HEK293 (cell line): ENCODE measurements around the gene IKZF4.

Source experiments
- AEBP2 ChIP-seq: fragments of 450-650 bp; formaldehyde crosslinking; IDR thresholded peaks from 2 replicates; pipeline ENCODE4 v1.5.1; 2016; ENCODE audit warnings: missing biosample characterization, missing genetic modification characterization, borderline replicate concordance
- BCL11B ChIP-seq: fragments of 450-650 bp; formaldehyde crosslinking; IDR thresholded peaks from 2 replicates; pipeline ENCODE4 v1.5.1; 2016; ENCODE audit warnings: low read depth, missing biosample characterization, missing genetic modification characterization
- FEZF1 ChIP-seq: fragments of 450-650 bp; formaldehyde crosslinking; IDR thresholded peaks from 2 replicates; pipeline ENCODE4 v1.5.1; 2016; ENCODE audit warnings: missing biosample characterization, missing genetic modification characterization
- GLI2 ChIP-seq: fragments of 450-650 bp; formaldehyde crosslinking; IDR thresholded peaks from 2 replicates; pipeline ENCODE4; 2017; ENCODE audit warnings: missing biosample characterization, missing genetic modification characterization, low read depth, borderline replicate concordance
- HOXA7 ChIP-seq: sonication (generic); formaldehyde crosslinking; IDR thresholded peaks from 2 replicates; pipeline ENCODE4 v1.8.1; 2022; ENCODE audit warnings: missing genetic modification reagents, borderline replicate concordance
- HOXC10 ChIP-seq: sonication (generic); formaldehyde crosslinking; IDR thresholded peaks from 2 replicates; pipeline ENCODE4 v1.8.1; 2023; ENCODE audit warnings: mild to moderate bottlenecking, missing genetic modification reagents
- KLF10 ChIP-seq: fragments of 450-650 bp; IDR thresholded peaks from 2 replicates; pipeline ENCODE4 v1.5.1; 2018; ENCODE audit warnings: missing biosample characterization, mild to moderate bottlenecking, missing genetic modification characterization
- PRDM1 ChIP-seq: fragments of 450-650 bp; formaldehyde crosslinking; IDR thresholded peaks from 2 replicates; pipeline ENCODE4; 2016; ENCODE audit warnings: missing biosample characterization, missing genetic modification characterization
- RBAK ChIP-seq: fragments of 450-650 bp; formaldehyde crosslinking; IDR thresholded peaks from 2 replicates; pipeline ENCODE4 v1.5.1; 2016; ENCODE audit warnings: missing biosample characterization, missing genetic modification characterization
- WT1 ChIP-seq: fragments of 450-650 bp; formaldehyde crosslinking; IDR thresholded peaks from 2 replicates; pipeline ENCODE4 v1.5.1; 2016; ENCODE audit warnings: missing biosample characterization, missing genetic modification characterization
- ZNF112 ChIP-seq: fragments of 450-650 bp; formaldehyde crosslinking; IDR thresholded peaks from 2 replicates; pipeline ENCODE4 v1.5.0; 2017; ENCODE audit warnings: missing biosample characterization, missing genetic modification characterization
- ZNF114 ChIP-seq: fragments of 450-650 bp; formaldehyde crosslinking; IDR thresholded peaks from 2 replicates; pipeline ENCODE4 v1.5.0; 2017; ENCODE audit warnings: missing biosample characterization, missing genetic modification characterization
- ZNF121 ChIP-seq: fragments of 450-650 bp; formaldehyde crosslinking; IDR thresholded peaks from 2 replicates; pipeline ENCODE4 v1.5.1; 2016; ENCODE audit warnings: missing biosample characterization, missing genetic modification characterization
- ZNF155 ChIP-seq: fragments of 450-650 bp; formaldehyde crosslinking; IDR thresholded peaks from 2 replicates; pipeline ENCODE4 v1.5.1; 2016; ENCODE audit warnings: missing biosample characterization, missing genetic modification characterization
- ZNF18 ChIP-seq: fragments of 450-650 bp; formaldehyde crosslinking; IDR thresholded peaks from 2 replicates; pipeline ENCODE4 v1.5.1; 2016; ENCODE audit warnings: missing biosample characterization, missing genetic modification characterization
- ZNF214 ChIP-seq: fragments of 450-650 bp; formaldehyde crosslinking; IDR thresholded peaks from 2 replicates; pipeline ENCODE4 v1.5.1; 2017; ENCODE audit warnings: missing biosample characterization, mild to moderate bottlenecking, missing genetic modification characterization, borderline replicate concordance
- ZNF274 ChIP-seq, 2 experiments: fragments of 200-500 bp in 1 of 2; fragments of 450-650 bp in 1 of 2; sonication (Bioruptor generic) in 1 of 2; formaldehyde crosslinking in 1 of 2; IDR thresholded peaks; 2 replicates each; pipeline versions ENCODE4 v1.5.1 to v1.6.1; 2014 to 2016; ENCODE audit warnings: borderline replicate concordance in 1 of 2, inconsistent platforms in 1 of 2, low read length in 1 of 2, missing biosample characterization in 1 of 2, missing genetic modification characterization in 1 of 2
- ZNF366 ChIP-seq: fragments of 450-650 bp; formaldehyde crosslinking; conservative IDR thresholded peaks from 2 replicates; pipeline ENCODE4 v1.5.1; 2016; ENCODE audit warnings: missing biosample characterization, missing genetic modification characterization
- ZNF391 ChIP-seq: fragments of 450-650 bp; formaldehyde crosslinking; IDR thresholded peaks from 2 replicates; pipeline ENCODE4 v1.5.1; 2016; ENCODE audit warnings: low read depth, missing biosample characterization, missing genetic modification characterization, borderline replicate concordance
- ZNF423 ChIP-seq: fragments of 450-650 bp; formaldehyde crosslinking; IDR thresholded peaks from 2 replicates; pipeline ENCODE4 v1.5.1; 2016; ENCODE audit warnings: missing biosample characterization, missing genetic modification characterization
- ZNF561 ChIP-seq: fragments of 450-650 bp; IDR thresholded peaks from 2 replicates; pipeline ENCODE4 v1.5.1; 2018; ENCODE audit warnings: missing biosample characterization, missing genetic modification characterization, borderline replicate concordance
- ZNF670 ChIP-seq: fragments of 450-650 bp; formaldehyde crosslinking; IDR thresholded peaks from 2 replicates; pipeline ENCODE4 v1.5.1; 2016; ENCODE audit warnings: missing biosample characterization, missing genetic modification characterization, low read depth
- ZNF768 ChIP-seq: fragments of 450-650 bp; formaldehyde crosslinking; IDR thresholded peaks from 2 replicates; pipeline ENCODE4 v1.5.1; 2018; ENCODE audit warnings: missing biosample characterization, mild to moderate bottlenecking, missing genetic modification characterization
- ZNF792 ChIP-seq: fragments of 450-650 bp; formaldehyde crosslinking; IDR thresholded peaks from 2 replicates; pipeline ENCODE4 v1.5.1; 2016; ENCODE audit warnings: missing biosample characterization, missing genetic modification characterization
- TF ChIP-seq, protein P1 (sequence below): fragments of 450-650 bp; formaldehyde crosslinking; IDR thresholded peaks from 2 replicates; pipeline ENCODE4 v1.5.1; 2016; ENCODE audit warnings: missing biosample characterization, missing genetic modification characterization
- TF ChIP-seq, protein P2 (sequence below): fragments of 450-650 bp; formaldehyde crosslinking; IDR thresholded peaks from 2 replicates; pipeline ENCODE4 v1.5.1; 2016; ENCODE audit warnings: missing biosample characterization, missing genetic modification characterization
- TF ChIP-seq, protein P3 (sequence below): fragments of 450-650 bp; formaldehyde crosslinking; IDR thresholded peaks from 2 replicates; pipeline ENCODE4 v1.5.1; 2016; ENCODE audit warnings: missing biosample characterization, missing genetic modification characterization
- TF ChIP-seq, protein P4 (sequence below): fragments of 450-650 bp; formaldehyde crosslinking; IDR thresholded peaks from 2 replicates; pipeline ENCODE4 v1.5.1; 2017; ENCODE audit warnings: missing biosample characterization, mild to moderate bottlenecking, missing genetic modification characterization, moderate library complexity

The IKZF4 gene

DNA sequence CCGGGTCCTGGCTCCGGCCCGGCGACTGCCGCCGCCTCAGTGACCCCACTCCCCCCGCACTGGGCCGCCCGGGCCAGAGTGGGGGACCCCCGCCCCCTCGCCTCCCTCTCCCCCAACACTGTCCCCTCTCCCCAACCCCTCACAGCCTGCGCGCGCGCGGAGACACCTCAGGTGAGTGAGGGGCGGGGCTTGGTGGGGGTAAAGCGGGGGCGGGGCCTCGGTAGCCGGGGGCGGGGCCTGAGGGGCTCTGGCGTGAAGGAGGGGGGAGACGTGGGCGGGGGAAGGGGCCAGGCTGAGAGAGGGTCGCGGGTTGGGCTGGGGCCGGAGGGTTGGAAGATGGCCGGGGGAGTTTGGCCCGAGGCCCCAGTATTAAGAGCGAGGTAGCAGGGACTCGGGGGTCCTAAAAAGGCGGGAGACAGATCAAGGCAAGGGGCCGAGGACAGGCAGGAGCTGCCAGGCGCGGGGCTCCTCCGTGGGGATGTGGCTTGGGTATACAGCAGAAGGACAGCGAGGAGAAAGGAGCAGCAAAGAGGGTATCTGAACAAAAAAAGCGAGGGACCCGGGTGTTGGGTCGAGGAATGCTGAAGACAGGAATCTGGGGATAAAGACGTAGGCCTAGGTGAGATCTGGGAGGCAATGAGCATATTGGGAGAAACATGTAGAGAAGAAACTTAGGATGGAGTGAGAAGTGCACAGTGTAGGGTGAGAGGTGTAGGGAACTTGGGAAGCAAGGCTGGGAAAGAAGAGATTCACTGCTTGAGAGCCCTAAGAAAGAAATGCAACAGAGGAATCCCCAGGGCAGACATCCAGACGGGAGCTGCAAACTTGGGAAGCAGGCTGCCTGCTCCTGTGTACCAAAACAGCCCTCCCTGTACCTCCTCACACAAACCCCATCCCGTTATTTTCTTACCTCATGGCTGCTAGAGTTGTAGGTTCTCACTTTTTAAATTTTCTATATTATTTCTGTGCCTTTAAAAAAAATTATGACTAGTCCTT lies 13.0 kb upstream of the IKZF4 start (continued):
- TF ChIP-seq WT1 (tag by site-specific recombination) = no peak
- no peak for TF ChIP-seq KLF10 (tag by site-specific recombination)
- no peak for TF ChIP-seq ZNF274 (IDR thresholded peaks at IDR 0.05; ENCODE audit: low read length)
- TF ChIP-seq ZNF274 (tag by site-specific recombination; IDR thresholded peaks at IDR 0.05; ENCODE audit: borderline replicate concordance) = no peak
- no peak for TF ChIP-seq RBAK (tag by site-specific recombination)
- no peak for TF ChIP-seq ZNF670 (tag by site-specific recombination)
- TF ChIP-seq BCL11B (tag by site-specific recombination) = no peak
- TF ChIP-seq ZNF155 (tag by site-specific recombination) = no peak
- TF ChIP-seq PRDM1 (tag by site-specific recombination) = peak; percentile 82
- no peak for TF ChIP-seq HOXC10
- TF ChIP-seq ZNF112 (tag by site-specific recombination) = no peak
- no peak for TF ChIP-seq ZNF114 (tag by site-specific recombination)
- TF ChIP-seq ZNF391 = no peak
- no peak for TF ChIP-seq AEBP2 (tag by site-specific recombination)
- TF ChIP-seq ZNF561 (tag by site-specific recombination) = no peak
- no peak for TF ChIP-seq FEZF1 (tag by site-specific recombination)
- no peak for TF ChIP-seq ZNF214 (tag by site-specific recombination)
- TF ChIP-seq, protein P1, sequence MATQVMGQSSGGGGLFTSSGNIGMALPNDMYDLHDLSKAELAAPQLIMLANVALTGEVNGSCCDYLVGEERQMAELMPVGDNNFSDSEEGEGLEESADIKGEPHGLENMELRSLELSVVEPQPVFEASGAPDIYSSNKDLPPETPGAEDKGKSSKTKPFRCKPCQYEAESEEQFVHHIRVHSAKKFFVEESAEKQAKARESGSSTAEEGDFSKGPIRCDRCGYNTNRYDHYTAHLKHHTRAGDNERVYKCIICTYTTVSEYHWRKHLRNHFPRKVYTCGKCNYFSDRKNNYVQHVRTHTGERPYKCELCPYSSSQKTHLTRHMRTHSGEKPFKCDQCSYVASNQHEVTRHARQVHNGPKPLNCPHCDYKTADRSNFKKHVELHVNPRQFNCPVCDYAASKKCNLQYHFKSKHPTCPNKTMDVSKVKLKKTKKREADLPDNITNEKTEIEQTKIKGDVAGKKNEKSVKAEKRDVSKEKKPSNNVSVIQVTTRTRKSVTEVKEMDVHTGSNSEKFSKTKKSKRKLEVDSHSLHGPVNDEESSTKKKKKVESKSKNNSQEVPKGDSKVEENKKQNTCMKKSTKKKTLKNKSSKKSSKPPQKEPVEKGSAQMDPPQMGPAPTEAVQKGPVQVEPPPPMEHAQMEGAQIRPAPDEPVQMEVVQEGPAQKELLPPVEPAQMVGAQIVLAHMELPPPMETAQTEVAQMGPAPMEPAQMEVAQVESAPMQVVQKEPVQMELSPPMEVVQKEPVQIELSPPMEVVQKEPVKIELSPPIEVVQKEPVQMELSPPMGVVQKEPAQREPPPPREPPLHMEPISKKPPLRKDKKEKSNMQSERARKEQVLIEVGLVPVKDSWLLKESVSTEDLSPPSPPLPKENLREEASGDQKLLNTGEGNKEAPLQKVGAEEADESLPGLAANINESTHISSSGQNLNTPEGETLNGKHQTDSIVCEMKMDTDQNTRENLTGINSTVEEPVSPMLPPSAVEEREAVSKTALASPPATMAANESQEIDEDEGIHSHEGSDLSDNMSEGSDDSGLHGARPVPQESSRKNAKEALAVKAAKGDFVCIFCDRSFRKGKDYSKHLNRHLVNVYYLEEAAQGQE (tag by site-specific recombination) = no peak
- TF ChIP-seq, protein P2, sequence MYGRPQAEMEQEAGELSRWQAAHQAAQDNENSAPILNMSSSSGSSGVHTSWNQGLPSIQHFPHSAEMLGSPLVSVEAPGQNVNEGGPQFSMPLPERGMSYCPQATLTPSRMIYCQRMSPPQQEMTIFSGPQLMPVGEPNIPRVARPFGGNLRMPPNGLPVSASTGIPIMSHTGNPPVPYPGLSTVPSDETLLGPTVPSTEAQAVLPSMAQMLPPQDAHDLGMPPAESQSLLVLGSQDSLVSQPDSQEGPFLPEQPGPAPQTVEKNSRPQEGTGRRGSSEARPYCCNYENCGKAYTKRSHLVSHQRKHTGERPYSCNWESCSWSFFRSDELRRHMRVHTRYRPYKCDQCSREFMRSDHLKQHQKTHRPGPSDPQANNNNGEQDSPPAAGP = no peak
- TF ChIP-seq, protein P3, sequence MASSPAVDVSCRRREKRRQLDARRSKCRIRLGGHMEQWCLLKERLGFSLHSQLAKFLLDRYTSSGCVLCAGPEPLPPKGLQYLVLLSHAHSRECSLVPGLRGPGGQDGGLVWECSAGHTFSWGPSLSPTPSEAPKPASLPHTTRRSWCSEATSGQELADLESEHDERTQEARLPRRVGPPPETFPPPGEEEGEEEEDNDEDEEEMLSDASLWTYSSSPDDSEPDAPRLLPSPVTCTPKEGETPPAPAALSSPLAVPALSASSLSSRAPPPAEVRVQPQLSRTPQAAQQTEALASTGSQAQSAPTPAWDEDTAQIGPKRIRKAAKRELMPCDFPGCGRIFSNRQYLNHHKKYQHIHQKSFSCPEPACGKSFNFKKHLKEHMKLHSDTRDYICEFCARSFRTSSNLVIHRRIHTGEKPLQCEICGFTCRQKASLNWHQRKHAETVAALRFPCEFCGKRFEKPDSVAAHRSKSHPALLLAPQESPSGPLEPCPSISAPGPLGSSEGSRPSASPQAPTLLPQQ (tag by site-specific recombination) = no peak
- TF ChIP-seq ZNF121 (tag by site-specific recombination) = no peak
- TF ChIP-seq, protein P4, sequence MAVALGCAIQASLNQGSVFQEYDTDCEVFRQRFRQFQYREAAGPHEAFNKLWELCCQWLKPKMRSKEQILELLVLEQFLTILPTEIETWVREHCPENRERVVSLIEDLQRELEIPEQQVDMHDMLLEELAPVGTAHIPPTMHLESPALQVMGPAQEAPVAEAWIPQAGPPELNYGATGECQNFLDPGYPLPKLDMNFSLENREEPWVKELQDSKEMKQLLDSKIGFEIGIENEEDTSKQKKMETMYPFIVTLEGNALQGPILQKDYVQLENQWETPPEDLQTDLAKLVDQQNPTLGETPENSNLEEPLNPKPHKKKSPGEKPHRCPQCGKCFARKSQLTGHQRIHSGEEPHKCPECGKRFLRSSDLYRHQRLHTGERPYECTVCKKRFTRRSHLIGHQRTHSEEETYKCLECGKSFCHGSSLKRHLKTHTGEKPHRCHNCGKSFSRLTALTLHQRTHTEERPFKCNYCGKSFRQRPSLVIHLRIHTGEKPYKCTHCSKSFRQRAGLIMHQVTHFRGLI (tag by site-specific recombination) = no peak
- TF ChIP-seq GLI2 (tag by site-specific recombination) = no peak
- no peak for TF ChIP-seq ZNF792 (tag by site-specific recombination)
- TF ChIP-seq HOXA7 (CRISPR knock-in tag) = no peak
- no peak for TF ChIP-seq ZNF18 (tag by site-specific recombination)
- TF ChIP-seq ZNF423 = no peak
- peak; percentile 65 for TF ChIP-seq ZNF366 (tag by site-specific recombination)
- TF ChIP-seq ZNF768 = no peak
